SK-N-SH (cell line): Measurements from ENCODE around the gene PTPN13.

Experiments used
- MXI1 ChIP-seq: IDR thresholded peaks from 2 replicates; pipeline ENCODE4 v1.6.1; 2012; ENCODE audit warnings: mild to moderate bottlenecking, low read depth, low read length, improper control_type of control experiment
- REST ChIP-seq: IDR thresholded peaks from 2 replicates; pipeline ENCODE4 v1.6.1; 2012; ENCODE audit warnings: mild to moderate bottlenecking, low read depth, low read length, moderate library complexity
- SMC3 ChIP-seq: IDR thresholded peaks from 2 replicates; pipeline ENCODE4 v1.6.1; 2012; ENCODE audit warnings: low read depth, low read length, improper control_type of control experiment
- TAF1 ChIP-seq: IDR thresholded peaks from 2 replicates; pipeline ENCODE4 v1.6.1; 2012; ENCODE audit warnings: low read depth, mild to moderate bottlenecking, low read length, moderate library complexity, borderline replicate concordance
- USF1 ChIP-seq: IDR thresholded peaks from 2 replicates; pipeline ENCODE4 v1.4.0; 2012; ENCODE audit warnings: low read depth, borderline replicate concordance
- TF ChIP-seq, protein P1 (sequence below): fragments of 200-600 bp; sonication (generic); IDR thresholded peaks from 2 replicates; pipeline ENCODE4 v1.6.1; 2017; ENCODE audit warnings: antibody characterized with exemption, mild to moderate bottlenecking, moderate library complexity

- no peak for TF ChIP-seq MXI1
- TF ChIP-seq USF1: no peak
- no peak for TF ChIP-seq SMC3
- no peak for TF ChIP-seq TAF1
- TF ChIP-seq, protein P1, sequence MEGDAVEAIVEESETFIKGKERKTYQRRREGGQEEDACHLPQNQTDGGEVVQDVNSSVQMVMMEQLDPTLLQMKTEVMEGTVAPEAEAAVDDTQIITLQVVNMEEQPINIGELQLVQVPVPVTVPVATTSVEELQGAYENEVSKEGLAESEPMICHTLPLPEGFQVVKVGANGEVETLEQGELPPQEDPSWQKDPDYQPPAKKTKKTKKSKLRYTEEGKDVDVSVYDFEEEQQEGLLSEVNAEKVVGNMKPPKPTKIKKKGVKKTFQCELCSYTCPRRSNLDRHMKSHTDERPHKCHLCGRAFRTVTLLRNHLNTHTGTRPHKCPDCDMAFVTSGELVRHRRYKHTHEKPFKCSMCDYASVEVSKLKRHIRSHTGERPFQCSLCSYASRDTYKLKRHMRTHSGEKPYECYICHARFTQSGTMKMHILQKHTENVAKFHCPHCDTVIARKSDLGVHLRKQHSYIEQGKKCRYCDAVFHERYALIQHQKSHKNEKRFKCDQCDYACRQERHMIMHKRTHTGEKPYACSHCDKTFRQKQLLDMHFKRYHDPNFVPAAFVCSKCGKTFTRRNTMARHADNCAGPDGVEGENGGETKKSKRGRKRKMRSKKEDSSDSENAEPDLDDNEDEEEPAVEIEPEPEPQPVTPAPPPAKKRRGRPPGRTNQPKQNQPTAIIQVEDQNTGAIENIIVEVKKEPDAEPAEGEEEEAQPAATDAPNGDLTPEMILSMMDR: no peak
- TF ChIP-seq REST: no peak
These were observed 127.3 kb downstream of the PTPN13 start for GRCh38 chr4:86721412-86721811.
